ENCODE data around the gene RBFOX2.
"Not testable (repeated sequence)": the region's sequence is repeated elsewhere in the genome, so short reads cannot be mapped to it uniquely, and the experiment has no call there.

Gene RBFOX2

GRCh38 chr22:35717572-35717971, 311.1 kb downstream of the RBFOX2 start, which contains the start of gene APOL5:
APOL5 (plus strand) TSS chr22:35717872; CDS start chr22:35717872, 0 bp downstream.
- DNase-seq (ENCODE audit: low read depth in 1 of 2, low spot score in 1 of 2): no peak

- DNase-seq (ENCODE audit: low read depth in 1 of 2, low spot score in 1 of 2): no peak
Measured at GRCh38 chr22:35712672-35713071, 316.0 kb downstream of the RBFOX2 start.

GRCh38 chr22:35711336-35711735, 317.3 kb downstream of the RBFOX2 start:
- DNase-seq (ENCODE audit: low read depth in 1 of 2, low spot score in 1 of 2): no peak

- no peak for DNase-seq (ENCODE audit: low read depth in 1 of 2, low spot score in 1 of 2)
Measured at GRCh38 chr22:35708917-35709316, 319.7 kb downstream of the RBFOX2 start.

- DNase-seq (ENCODE audit: low read depth in 1 of 2, low spot score in 1 of 2): no peak
Measured at GRCh38 chr22:35708453-35708852, 320.2 kb downstream of the RBFOX2 start.

GRCh38 chr22:35705141-35705540, 323.5 kb downstream of the RBFOX2 start:
- DNase-seq (ENCODE audit: low read depth in 1 of 2, low spot score in 1 of 2): no peak

GRCh38 chr22:35703861-35704584, 324.6 kb downstream of the RBFOX2 start:
- DNase-seq (ENCODE audit: low read depth in 1 of 2, low spot score in 1 of 2): no peak

GRCh38 chr22:35699852-35700251, 328.8 kb downstream of the RBFOX2 start:
- DNase-seq (ENCODE audit: low read depth in 1 of 2, low spot score in 1 of 2): not testable (repeated sequence)

GRCh38 chr22:35697142-35697541, 331.5 kb downstream of the RBFOX2 start:
- peak in 1 of 2 donors; percentile 1 for DNase-seq (ENCODE audit: low read depth in 1 of 2, low spot score in 1 of 2)

GRCh38 chr22:35695202-35695601, 333.4 kb downstream of the RBFOX2 start:
- no peak for DNase-seq (ENCODE audit: low read depth in 1 of 2, low spot score in 1 of 2)

- DNase-seq (ENCODE audit: low read depth in 1 of 2, low spot score in 1 of 2): no peak
Measured at GRCh38 chr22:35690001-35690400, 338.6 kb downstream of the RBFOX2 start.

GRCh38 chr22:35688913-35689675, 339.5 kb downstream of the RBFOX2 start:
- DNase-seq (ENCODE audit: low read depth in 1 of 2, low spot score in 1 of 2): no peak

All from activated T-helper 1 cell treated with anti-CD3 and anti-CD28 coated beads, Interleukin-2, amount 50 U/mL, for 16 hours (primary cell).